DMS114 treated with DMSO at 0.1 percent for 48 hours (cell line): ENCODE measurements around the gene MYO1E.
"Not testable (repeated sequence)": the region's sequence is repeated elsewhere in the genome, so short reads cannot be mapped to it uniquely, and the experiment has no call there.

Experiments
- DNase-seq: peaks from one replicate; lab custom pipeline; 2025; ENCODE audit not compliant: unreplicated experiment; lab: John Stamatoyannopoulos, UW

The MYO1E gene

GRCh38 chr15:59372352-59373211 lies at the start of gene MYO1E:
Gene MYO1E, minus strand, starts transcription at chr15:59372871. Its CDS starts 371 bp downstream, at chr15:59372500.
- peak; percentile 96 for DNase-seq

- no peak for DNase-seq
Measured at GRCh38 chr15:59420986-59421618, 48.4 kb upstream of the MYO1E start.

GRCh38 chr15:59420108-59420507 lies 47.4 kb upstream of the MYO1E start:
- DNase-seq = no peak

GRCh38 chr15:59419170-59419569 lies 46.5 kb upstream of the MYO1E start:
- no peak for DNase-seq

GRCh38 chr15:59416816-59417215 lies 44.1 kb upstream of the MYO1E start:
- no peak for DNase-seq

- DNase-seq = no peak
Measured at GRCh38 chr15:59413577-59413976, 40.9 kb upstream of the MYO1E start.

GRCh38 chr15:59410391-59410896 lies 37.8 kb upstream of the MYO1E start:
- no peak for DNase-seq

- DNase-seq = no peak
Measured at GRCh38 chr15:59407946-59408345, 35.3 kb upstream of the MYO1E start.

GRCh38 chr15:59406446-59406845 lies 33.8 kb upstream of the MYO1E start:
- DNase-seq = no peak

GRCh38 chr15:59405079-59405478 lies 32.4 kb upstream of the MYO1E start:
- DNase-seq = no peak

GRCh38 chr15:59401824-59402569 lies 29.3 kb upstream of the MYO1E start:
- DNase-seq = no peak

GRCh38 chr15:59401051-59401823 lies 28.6 kb upstream of the MYO1E start:
- not testable (repeated sequence) for DNase-seq

- DNase-seq = no peak
Measured at GRCh38 chr15:59400103-59400813, 27.6 kb upstream of the MYO1E start.

- DNase-seq = no peak
Measured at GRCh38 chr15:59399465-59400102, 26.9 kb upstream of the MYO1E start.

- DNase-seq = no peak
Measured at GRCh38 chr15:59398220-59398619, 25.5 kb upstream of the MYO1E start.

- no peak for DNase-seq
Measured at GRCh38 chr15:59396679-59397078, 24.0 kb upstream of the MYO1E start.

- DNase-seq = no peak
Measured at GRCh38 chr15:59396211-59396610, 23.5 kb upstream of the MYO1E start.

- no peak for DNase-seq
Measured at GRCh38 chr15:59394166-59394661, 21.5 kb upstream of the MYO1E start.

GRCh38 chr15:59392299-59392698 lies 19.6 kb upstream of the MYO1E start:
- DNase-seq = no peak
